ENCODE data around the gene NXPH3.

DNA sequence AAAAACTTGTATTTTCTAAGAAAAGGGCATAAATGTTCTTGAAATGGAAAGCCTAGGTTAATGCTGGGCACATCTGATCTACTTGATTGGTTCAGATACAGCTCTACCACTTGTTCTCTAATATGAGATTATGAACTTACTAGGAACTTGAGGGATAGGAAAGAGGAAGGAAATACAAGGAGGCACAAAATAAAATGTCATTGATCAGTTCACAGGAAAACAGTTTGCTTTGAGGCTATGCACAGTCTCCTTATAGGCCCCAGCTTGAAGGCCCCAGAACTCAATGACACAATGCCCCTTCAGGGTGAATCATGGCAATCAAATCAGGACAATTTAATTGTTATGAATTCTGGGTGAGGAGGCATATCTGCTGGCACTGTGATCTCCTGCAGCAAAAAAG, 27.1 kb downstream of the NXPH3 start:
- TF ChIP-seq, protein P1, sequence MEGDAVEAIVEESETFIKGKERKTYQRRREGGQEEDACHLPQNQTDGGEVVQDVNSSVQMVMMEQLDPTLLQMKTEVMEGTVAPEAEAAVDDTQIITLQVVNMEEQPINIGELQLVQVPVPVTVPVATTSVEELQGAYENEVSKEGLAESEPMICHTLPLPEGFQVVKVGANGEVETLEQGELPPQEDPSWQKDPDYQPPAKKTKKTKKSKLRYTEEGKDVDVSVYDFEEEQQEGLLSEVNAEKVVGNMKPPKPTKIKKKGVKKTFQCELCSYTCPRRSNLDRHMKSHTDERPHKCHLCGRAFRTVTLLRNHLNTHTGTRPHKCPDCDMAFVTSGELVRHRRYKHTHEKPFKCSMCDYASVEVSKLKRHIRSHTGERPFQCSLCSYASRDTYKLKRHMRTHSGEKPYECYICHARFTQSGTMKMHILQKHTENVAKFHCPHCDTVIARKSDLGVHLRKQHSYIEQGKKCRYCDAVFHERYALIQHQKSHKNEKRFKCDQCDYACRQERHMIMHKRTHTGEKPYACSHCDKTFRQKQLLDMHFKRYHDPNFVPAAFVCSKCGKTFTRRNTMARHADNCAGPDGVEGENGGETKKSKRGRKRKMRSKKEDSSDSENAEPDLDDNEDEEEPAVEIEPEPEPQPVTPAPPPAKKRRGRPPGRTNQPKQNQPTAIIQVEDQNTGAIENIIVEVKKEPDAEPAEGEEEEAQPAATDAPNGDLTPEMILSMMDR (IDR thresholded peaks at IDR 0.05): no peak
- no peak for TF ChIP-seq POLR2A (IDR thresholded peaks at IDR 0.05)

Data from uterus (tissue), 2 donors.